ENCODE measurements around the gene FERMT2. TPM values are rescaled to one million over a fixed set of nuclear protein-coding genes. Genes with fewer than 3 reads are reported as not detected.

Gene FERMT2
- total RNA-seq, 2 donors from 2014 or later = 89.1 to 101 TPM

GRCh38 chr14:52883658-52884057 lies 67.2 kb downstream of the FERMT2 start:
- no peak for TF ChIP-seq CTCF (IDR thresholded peaks at IDR 0.05)
- no peaks in the 10 kb centered on the region for H3K27me3 ChIP-seq
- H3K4me1 ChIP-seq = peaks cover 0 to 14% of the 10 kb centered on the region in 2 donors
- no peak for DNase-seq (ENCODE audit: low spot score)
- peaks cover 20% of the 10 kb centered on the region for H3K36me3 ChIP-seq
- no peaks in the 10 kb centered on the region for H3K9me3 ChIP-seq
- no peak overlapping the region for H3K27ac ChIP-seq
- H3K4me3 ChIP-seq = no peak overlapping the region

DNA sequence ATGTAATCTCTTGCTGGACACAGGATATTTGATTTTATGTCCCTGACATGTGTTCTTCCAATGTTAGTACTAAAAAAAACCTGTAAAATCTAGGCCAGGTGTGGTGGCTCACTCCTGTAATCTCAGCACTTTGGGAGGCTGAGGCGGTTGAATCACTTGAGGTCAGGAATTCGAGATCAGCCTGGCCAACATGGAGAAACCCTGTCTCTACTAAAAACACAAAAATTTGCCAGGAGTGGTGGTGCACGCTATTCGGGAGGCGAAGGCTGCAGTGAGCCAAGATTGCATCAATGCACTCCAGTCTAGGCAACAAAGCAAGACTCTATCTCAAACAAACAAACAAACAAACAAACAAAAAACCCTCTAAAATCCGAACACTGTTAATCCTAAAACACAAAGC lies 68.0 kb downstream of the FERMT2 start:
- H3K4me3 ChIP-seq = no peak overlapping the region
- TF ChIP-seq CTCF (IDR thresholded peaks at IDR 0.05) = no peak
- DNase-seq (ENCODE audit: low spot score) = no peak
- no peaks in the 10 kb centered on the region for H3K27me3 ChIP-seq
- H3K36me3 ChIP-seq = peaks cover 26% of the 10 kb centered on the region
- no peaks in the 10 kb centered on the region for H3K9me3 ChIP-seq
- H3K4me1 ChIP-seq = peaks cover 0 to 22% of the 10 kb centered on the region in 2 donors
- H3K27ac ChIP-seq = no peak overlapping the region

DNA sequence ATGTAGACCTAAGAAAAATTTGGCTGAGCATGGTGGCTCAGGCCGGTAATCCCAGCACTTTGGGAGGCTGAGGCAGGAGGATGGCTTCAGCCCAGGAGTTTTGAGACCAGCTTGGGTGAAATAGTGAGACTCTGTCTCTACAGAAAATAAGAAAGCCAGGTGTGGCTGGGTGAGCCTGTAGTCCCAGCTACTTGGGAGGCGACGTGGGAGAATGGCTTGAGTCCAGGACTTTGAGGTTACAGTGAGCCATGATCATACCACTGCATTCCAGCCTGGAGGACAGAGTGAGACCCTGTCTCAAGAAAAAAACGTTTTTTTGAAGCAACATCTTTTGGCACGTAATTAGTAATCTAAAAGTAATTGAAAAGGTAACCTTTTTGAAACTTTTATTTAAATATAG lies 70.9 kb downstream of the FERMT2 start:
- H3K27ac ChIP-seq = peak overlapping the region; percentile 24 to 58
- peaks cover 0 to 33% of the 10 kb centered on the region in 2 donors for H3K4me1 ChIP-seq
- H3K27me3 ChIP-seq = no peaks in the 10 kb centered on the region
- H3K4me3 ChIP-seq = no peak overlapping the region
- H3K36me3 ChIP-seq = peaks cover 51% of the 10 kb centered on the region
- no peaks in the 10 kb centered on the region for H3K9me3 ChIP-seq
- TF ChIP-seq CTCF (IDR thresholded peaks at IDR 0.05) = no peak
- DNase-seq (ENCODE audit: low spot score) = no peak

- Histone ChIP-seq H3K9me3 (no peaks in the 10 kb centered on the region), H3K4me3 (no peak overlapping the region), H3K27me3 (no peaks in the 10 kb centered on the region), H3K4me1 (peaks cover 0 to 33% of the 10 kb centered on the region in 2 donors), H3K27ac (peak overlapping the region in 1 of 2 donors; percentile 58), H3K36me3 (peaks cover 61% of the 10 kb centered on the region)
- TF ChIP-seq CTCF (IDR thresholded peaks at IDR 0.05) = no peak
- no peak for DNase-seq (ENCODE audit: low spot score)
These were observed 71.9 kb downstream of the FERMT2 start for GRCh38 chr14:52878946-52879345.

DNA sequence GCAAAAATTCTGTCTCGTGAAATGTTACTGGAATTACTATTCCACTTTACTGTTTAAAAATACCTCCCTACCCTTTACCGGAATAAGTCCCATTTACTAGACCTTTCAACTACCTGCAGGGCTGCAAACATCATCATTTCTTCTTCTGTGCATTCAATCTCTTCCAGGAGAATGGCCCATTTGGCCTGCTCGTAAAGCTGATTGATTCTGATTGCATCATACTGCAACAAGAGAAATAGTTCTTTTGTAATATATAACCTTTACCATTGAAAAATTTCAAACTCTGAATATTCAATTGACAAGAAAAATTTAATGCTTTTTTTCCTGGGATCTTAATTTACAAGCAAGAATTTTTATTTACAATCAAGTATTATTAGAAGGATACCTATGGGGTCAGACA lies 72.4 kb downstream of the FERMT2 start:
- H3K4me1 ChIP-seq = peaks cover 0 to 33% of the 10 kb centered on the region in 2 donors
- no peaks in the 10 kb centered on the region for H3K9me3 ChIP-seq
- H3K36me3 ChIP-seq = peaks cover 62% of the 10 kb centered on the region
- H3K27ac ChIP-seq = peak overlapping the region in 1 of 2 donors; percentile 58
- no peak for DNase-seq (ENCODE audit: low spot score)
- no peak overlapping the region for H3K4me3 ChIP-seq
- no peak for TF ChIP-seq CTCF (IDR thresholded peaks at IDR 0.05)
- H3K27me3 ChIP-seq = no peaks in the 10 kb centered on the region

DNA sequence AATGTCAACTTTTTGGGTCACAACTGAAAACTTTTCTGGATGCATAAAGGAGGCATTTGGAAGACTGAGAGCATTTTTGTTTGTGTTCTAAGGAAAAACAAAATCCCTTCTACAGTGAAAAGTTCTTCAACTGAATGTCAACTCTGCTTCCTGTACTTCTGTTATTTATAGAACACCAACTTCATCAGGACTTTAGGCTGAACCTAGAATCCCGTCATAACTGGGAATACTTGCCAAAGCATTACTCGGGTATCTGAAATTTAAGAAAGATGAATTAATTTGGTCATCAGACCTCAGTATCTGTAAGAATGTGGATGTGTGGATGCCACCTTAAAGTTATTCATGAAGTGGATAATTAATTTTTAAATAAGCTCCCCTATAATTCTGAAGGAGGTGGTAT lies 73.2 kb downstream of the FERMT2 start:
- DNase-seq (ENCODE audit: low spot score) = no peak
- peaks cover 0 to 33% of the 10 kb centered on the region in 2 donors for H3K4me1 ChIP-seq
- H3K27me3 ChIP-seq = no peaks in the 10 kb centered on the region
- H3K36me3 ChIP-seq = peaks cover 70% of the 10 kb centered on the region
- no peak overlapping the region for H3K4me3 ChIP-seq
- H3K27ac ChIP-seq = peak overlapping the region; percentile 9 to 58
- TF ChIP-seq CTCF (IDR thresholded peaks at IDR 0.05) = no peak
- no peaks in the 10 kb centered on the region for H3K9me3 ChIP-seq
